Hematopoietic multipotent progenitor cell treated with erythropoietin and hydrocortisone succinate and interleukin-3 and kit ligand, for 17 days (in vitro differentiated cells): Measurements from ENCODE around the gene MTA2.

Experiments used
- DNase-seq: peaks from one replicate; pipeline ENCODE4 v3.0.0-alpha.2; 2015; ENCODE audit warnings: low spot score

Gene MTA2

GRCh38 chr11:62546929-62547625, 54.6 kb downstream of the MTA2 start:
- no peak for DNase-seq

- DNase-seq, result no peak
Measured at GRCh38 chr11:62546244-62546928, 55.3 kb downstream of the MTA2 start, which contains the start of gene AHNAK. Gene AHNAK, minus strand, starts transcription at chr11:62546806. Its CDS starts 10,708 bp downstream, at chr11:62536098.

- no peak for DNase-seq
Measured at GRCh38 chr11:62545437-62546243, 56.0 kb downstream of the MTA2 start.

- no peak for DNase-seq
Measured at GRCh38 chr11:62544581-62545436, 56.9 kb downstream of the MTA2 start.

- no peak for DNase-seq
Measured at GRCh38 chr11:62543680-62544444, 57.8 kb downstream of the MTA2 start.
